Neural cell (in vitro differentiated cells): ENCODE measurements around the gene ABCB6.

Experiments used
- CTCF ChIP-seq: fragments of 450-650 bp; IDR thresholded peaks from 2 replicates; pipeline ENCODE4 v1.5.1; 2014; ENCODE audit warnings: antibody characterized with exemption, mild to moderate bottlenecking, moderate library complexity; ENCODE audit not compliant: poor library complexity, severe bottlenecking
- EP300 ChIP-seq: fragments of 450-650 bp; conservative IDR thresholded peaks from 2 replicates; pipeline ENCODE4 v1.6.1; 2014; ENCODE audit warnings: antibody characterized with exemption, mild to moderate bottlenecking, moderate library complexity; ENCODE audit not compliant: poor library complexity, severe bottlenecking
- MXI1 ChIP-seq: fragments of 450-650 bp; conservative IDR thresholded peaks from 2 replicates; pipeline ENCODE4 v1.6.1; 2014; ENCODE audit warnings: antibody characterized with exemption, mild to moderate bottlenecking; ENCODE audit not compliant: poor library complexity, severe bottlenecking
- RAD21 ChIP-seq: fragments of 450-650 bp; conservative IDR thresholded peaks from 2 replicates; pipeline ENCODE4 v1.6.1; 2014; ENCODE audit warnings: antibody characterized with exemption, mild to moderate bottlenecking, moderate library complexity
- REST ChIP-seq: IDR thresholded peaks from 2 replicates; pipeline ENCODE4 v1.6.1; 2012; ENCODE audit warnings: borderline replicate concordance
- TAF1 ChIP-seq: IDR thresholded peaks from 2 replicates; pipeline ENCODE4 v1.6.1; 2012; ENCODE audit warnings: low read depth

GRCh38 chr2:219160186-219161017, 58.4 kb downstream of the ABCB6 start, which contains the start of gene NHEJ1:
- TF ChIP-seq RAD21 (peak; percentile 82), CTCF (peak; percentile 95), REST (peak; percentile 60), EP300 (peak; percentile 29), MXI1 (peak; percentile 76), TAF1 (peak; percentile 37)
